SKM-1 treated with dmso at 0.1 percent for 144 hours (cell line): ENCODE data around the gene SALL4.
A peak's percentile ranks its signal among the peaks of the same experiment; 100 is the strongest.
"Not testable (repeated sequence)": the region's sequence is repeated elsewhere in the genome, so short reads cannot be mapped to it uniquely, and the experiment has no call there.

Experiments used
- DNase-seq: peaks from one replicate; lab custom pipeline; 2025; ENCODE audit not compliant: unreplicated experiment; lab: John Stamatoyannopoulos, UW

SALL4 gene

DNA sequence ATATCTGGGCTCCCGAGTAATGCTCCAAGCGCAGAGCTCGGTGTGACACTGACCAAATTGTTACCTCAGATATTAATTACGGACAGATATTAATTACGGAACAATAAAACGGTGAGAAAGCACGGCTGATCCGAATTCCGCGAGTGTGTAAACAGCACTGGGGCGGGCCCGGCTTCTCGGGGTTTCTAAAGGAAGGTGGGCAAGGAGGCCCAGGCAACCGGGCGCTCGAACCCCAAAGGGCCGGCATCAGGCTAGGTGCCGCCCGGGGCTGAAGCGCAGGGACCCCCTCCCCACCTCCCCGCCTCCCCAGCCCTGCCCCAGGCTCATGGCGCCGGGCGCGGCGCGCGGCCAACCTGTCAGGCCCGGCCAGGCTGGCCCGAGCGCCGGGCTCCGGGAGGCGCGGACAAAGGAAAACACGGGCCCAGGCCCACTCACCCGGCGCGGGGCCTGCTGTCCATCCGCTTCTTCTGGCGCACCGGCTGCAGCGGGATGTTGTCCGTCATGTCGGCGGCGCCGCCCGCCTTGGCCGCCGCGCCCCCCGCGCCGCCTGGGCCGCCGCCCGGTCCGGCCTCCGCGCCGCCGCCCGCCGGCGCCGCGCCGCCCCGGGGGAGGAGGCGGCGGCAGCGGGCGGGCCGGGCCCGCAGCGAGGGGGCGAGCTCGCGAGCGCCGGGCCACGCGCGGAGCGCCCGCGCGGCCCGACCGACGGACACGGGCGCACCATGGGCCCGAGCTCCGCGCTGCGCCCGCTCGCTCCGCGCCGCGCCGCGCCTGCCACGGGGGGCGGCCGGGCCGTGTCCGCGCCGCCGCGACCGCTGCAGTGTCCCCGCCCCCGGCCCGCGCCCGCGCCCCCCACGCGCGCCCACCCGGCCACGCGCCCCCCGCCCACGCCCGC is 34.2 kb downstream of the SALL4 start, which contains the start of gene ATP9A:
ATP9A (minus strand) TSS at position 524 of the 892 bp plus-strand sequence; CDS start at position 503, 21 bp downstream.
- no peak for DNase-seq

DNA sequence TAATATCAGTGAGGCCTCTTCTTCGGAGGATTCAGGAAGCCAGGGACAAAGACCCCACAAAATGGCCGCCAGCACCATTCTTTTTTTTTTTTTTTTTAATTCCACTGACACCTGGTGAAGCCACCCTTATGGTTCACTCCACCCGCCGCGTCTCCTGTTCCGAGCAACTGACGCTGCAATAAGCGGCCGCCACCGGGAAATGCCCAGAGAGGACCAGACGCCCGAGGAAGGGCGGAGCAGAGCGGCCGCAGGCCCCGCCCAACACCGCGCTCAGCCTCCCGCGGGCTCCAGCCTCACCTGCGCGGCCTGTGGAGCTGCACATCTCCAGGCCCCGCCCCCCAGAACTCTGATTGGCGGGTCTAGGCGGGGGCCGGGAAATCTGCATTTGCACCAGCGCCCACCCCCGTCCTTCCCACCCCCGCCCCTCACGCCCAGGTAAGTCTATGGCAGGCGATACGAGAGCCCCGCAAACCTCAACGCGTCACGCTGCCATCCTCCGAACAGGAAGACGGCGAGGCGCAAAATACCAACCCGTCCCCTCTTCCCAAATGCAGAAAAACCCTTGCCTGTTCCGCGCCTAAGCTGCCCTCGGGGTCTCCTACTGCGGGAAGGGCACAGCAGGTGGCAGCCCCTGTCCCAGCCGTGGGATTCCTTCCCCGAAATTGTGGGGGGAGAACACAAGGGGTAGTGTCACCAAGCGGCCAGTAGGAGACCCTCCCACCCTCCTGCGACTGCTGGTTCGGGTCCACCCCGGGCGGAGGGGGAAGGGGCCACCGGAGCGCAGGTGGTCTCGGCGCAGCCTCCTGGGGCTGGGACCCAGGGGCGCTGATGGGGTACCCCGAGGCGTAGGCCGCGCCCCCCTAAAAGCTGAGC is 35.1 kb downstream of the SALL4 start:
- peak; percentile 50 for DNase-seq

DNA sequence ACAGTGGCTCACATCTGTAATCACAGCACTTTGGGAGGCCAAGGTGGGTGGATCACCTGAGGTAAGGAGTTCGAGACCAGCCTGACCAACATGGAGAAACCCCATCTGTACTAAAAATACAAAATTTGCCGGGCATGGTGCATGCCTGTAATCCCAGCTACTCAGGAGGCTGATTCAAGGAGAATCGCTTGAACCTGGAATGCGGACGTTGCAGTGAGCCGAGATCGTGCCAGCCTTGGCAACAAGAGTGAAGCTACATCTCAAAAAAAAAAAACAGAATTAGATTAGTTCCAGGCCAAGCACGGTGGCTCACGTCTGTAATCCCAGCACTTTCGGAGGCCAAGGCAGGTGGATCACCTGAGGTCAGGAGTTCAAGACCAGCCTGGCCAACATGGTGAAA is 36.9 kb downstream of the SALL4 start:
- DNase-seq, result not testable (repeated sequence)

DNA sequence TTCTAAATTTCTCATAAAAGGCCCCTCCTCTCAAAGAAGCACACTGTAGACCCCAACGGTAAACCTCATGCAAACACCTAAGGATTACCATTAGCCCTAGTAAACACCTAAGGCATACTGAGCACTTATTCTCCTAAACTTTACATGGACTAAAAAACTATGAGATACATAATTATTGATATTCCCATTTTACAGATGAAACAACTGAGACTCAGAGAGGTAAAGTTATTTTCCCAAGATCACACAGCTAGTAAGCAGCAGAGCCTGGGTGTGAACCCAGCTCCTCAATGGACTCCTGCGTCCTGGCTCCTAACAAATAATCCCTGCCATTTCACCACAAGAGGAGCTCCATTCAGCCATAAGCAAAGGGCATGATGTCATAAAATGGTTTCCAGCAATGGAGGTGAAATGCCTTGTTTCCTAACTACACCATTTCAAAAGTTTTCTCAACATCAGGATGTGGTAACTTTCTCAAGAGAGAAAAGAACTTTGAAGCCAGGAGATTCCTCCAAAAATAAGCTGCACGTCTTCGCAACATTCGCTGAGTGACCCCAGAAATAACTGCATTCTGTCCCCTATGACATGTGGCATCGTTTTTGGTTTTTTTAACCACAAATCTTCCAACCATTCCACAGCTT is 38.2 kb downstream of the SALL4 start:
- peak; percentile 92 for DNase-seq

DNA sequence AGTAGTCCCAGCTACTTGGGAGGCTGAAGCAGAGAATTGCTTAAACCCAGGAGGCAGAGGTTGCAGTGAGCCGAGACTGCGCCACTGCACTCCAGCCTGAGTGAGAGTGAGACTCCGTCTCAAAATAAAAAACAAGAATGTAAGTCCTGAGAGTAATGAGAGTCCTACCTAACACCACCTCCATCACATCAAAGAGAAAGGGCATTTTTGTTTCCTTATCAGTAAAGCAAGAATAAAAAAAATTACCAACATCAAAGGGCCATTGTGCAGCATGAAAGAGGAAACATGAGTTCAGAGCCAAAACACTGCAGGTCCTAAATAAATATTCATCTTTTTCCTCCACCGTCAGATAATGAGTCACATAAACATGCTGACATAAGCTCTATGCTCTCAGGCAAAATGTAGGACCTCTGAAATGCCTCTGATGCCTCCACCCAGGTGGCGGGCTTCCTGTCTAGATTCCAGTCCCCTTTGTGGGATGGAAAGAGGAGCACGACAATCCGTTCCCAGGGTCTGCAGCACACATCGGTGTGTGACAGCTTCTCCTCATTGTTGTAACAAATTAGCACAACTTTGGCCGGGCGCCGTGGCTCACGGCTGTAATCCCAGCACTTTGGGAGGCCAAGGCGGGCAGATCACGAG is 41.3 kb downstream of the SALL4 start:
- DNase-seq, result no peak

DNA sequence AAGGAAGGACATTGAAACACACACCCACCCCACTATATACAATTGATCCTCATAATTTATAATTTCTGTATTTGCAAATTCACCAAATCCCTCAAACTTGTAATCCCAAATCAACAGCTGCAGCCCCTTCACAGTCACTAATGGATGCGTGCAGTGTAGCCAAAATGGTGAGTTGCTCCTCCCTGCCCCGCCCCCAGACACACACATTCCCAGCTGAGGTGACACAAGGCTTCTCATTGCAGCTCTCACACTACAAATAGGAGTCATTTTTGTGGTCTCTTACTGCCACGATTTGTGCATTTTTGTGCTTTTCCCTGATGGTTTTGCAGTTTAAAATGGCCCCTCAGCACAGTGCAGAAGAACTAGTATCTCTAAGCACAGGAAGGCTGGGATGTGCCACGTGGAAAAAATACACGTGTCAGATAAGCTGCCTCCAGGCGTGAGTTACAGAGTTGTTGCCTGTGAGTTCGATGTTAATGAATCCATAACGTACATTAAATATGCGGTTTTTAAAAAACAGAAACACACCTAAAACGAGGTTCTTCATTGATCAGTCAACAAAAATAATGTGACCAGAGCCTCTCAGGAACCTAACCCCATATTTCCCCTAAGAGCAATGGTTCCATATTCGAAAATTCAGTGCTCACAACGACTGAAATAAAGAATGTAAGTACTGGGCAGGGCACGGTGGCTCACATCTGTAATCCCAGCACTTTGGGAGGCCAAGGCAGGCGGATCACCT is 42.4 kb downstream of the SALL4 start:
- DNase-seq, result no peak

DNA sequence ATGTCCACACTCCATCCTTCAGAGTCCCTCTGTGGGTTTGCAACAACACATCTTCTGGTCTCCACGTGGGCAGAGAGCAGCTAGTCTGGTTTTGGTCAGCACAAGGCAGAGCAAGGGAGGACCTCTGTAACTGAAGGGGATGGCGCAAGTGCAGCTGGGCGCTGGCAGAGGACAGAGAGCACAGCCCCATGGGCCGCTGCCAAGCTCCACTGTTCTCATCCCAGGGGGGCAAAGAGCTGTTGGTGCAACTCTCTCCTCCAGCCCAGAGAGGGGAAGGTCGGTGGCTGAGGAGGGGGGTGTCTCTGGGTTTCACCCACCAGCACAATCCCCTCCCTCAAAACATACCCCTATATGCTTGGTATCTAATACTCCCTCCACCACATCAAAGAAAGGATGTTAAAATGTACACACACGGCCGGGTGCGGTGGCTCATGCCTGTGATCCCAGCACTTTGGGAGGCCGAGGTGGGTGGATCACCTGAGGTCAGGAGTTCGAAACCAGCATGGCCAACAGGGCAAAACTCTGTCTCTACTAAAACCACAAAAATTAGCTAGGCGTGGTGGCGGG is 43.3 kb downstream of the SALL4 start:
- no peak for DNase-seq

DNA sequence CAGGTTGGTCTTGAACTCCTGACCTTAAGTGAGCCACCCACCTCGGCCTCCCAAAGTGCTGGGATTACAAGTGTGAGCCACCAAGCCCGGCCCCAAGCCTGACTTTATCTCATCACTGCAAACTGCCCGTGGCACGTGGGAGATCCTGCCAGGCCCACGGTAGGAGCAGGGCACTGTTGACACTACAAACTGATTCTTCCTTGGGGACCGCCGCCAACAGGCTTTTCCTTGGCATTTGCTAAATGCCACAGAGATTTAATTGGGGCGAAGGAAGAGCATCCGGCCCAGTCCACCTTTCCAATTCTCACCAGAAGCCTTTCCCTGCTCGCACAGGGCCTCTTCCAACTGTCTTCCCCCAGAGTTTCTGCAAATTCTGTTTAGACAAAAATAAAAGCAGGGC is 45.1 kb downstream of the SALL4 start:
- no peak for DNase-seq

DNA sequence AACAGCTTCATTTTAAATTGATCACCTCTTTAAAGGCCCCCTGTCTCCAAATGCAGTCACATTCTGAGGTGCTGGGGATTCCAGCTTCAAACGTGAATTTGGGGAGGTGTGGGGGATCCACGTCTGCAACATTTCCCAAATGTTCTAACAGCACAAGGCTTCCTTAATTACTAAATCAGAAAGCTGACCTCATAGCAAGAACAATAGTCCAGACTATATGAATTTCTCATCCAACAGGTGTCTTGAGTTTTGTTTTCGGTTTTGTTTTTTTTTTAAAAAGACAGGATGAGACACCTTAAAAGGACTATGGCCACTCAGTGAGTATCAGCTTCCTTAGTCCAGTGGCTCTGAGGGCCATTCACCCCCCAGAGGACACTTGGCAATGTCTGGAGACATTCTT is 45.7 kb downstream of the SALL4 start:
- no peak for DNase-seq

DNA sequence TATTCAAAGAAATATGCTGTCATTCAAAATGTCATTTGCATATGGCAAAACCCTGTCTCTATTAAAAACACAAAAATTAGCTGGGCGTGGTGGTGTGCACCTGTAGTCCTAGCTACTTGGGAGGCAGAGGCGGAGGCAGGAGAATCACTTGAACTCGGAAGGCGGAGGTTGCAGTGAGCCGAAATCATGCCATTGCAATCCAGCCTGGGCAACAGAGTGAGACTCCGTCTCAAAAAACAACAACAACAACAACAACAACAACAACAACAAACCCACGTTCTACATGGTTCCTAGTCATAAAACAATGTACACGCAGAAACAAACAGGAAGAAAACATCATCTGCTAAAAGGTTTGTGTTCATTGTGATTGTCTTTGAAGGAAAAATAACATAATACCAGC is 49.1 kb downstream of the SALL4 start:
- not testable (repeated sequence) for DNase-seq

DNA sequence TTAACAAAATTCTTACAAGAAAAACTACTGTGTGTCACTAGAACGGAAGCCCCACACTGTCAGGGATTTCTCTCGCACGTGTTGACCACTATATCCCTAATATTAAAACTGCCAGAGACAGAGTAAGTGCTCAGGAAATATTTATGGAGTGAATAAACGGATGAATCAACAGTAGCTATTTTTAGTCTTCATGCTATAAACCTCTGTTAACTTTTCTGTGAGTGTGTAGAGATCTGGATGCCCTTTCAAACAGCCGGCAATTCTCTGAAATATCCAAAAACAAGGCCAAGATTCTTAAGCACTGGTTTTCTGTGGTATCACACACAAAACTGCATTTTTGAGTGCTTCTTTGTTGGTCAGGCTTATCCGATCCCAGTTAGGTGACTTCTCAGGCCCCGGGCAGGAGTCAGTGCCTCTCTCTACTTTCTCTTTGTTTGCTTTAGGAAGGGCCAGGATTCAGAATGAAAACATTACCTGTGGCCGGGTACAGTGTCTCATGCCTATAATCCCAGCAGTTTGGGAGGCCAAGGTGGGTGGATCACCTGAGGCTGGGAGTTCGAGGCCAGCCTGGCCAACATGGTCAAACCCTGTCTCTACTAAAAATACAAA is 49.9 kb downstream of the SALL4 start:
- DNase-seq, result no peak

DNA sequence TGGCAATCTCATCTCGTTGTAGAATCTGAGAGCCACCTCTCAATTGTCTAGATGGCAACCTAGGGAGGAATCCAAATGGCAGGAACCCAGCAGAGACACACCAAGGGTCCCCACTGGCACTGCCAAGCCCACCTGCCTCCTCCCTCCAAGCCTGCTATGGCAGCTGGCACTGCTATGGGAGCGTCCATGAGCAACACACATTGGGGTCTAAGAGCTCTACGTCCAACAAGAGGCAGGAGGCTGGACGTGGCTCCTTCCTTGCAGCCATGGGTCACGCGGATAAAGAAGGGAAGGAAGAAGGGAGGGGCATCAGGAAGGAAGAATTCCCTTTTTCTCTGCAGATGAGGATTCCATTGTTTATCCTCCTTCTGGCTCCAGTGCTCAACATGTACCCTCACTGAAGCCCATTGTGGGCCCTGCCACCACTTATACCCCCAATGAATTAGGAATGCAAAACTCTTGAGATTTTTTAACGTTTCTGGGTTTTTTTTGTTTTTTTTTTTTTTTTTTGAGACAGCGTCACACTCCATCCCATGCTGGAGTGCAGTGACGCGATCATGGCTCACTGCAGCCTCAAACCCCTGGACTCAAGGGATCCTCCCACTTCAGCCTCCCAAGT is 51.4 kb downstream of the SALL4 start:
- no peak for DNase-seq

DNA sequence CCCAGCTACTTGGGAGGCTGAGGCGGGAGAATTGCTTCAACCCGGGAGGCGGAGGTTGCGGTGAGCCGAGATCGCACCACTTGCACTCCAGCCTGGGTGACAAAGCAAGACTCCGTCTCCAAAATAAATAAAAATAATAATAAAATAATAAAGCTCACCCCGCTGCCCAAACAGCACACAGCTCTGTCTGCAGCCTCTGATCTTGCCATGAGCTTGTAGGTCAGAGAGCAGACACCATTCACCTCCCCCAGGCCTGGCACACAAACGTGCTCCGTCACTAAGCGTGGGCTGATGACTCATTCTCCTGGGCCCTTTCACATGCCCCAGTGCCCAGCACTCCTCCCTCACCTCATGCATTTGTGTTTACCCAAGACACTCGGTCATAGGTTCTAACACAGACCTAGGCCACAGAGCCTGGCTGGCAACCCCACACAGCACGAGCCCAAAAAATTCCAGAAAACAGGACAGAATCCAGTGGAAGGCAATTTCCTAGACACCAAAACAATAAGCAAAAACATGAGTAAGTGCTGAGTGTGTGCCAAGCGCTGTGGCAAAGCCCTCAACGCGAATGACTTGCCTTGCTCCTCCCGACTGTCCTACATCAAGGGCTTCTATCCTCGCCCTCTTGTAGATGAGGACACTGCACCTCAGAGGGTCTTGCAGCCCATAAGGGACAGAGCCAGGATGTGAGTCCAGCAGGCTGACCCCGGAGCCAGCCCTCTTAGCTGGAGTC is 52.1 kb downstream of the SALL4 start:
- DNase-seq, result no peak

DNA sequence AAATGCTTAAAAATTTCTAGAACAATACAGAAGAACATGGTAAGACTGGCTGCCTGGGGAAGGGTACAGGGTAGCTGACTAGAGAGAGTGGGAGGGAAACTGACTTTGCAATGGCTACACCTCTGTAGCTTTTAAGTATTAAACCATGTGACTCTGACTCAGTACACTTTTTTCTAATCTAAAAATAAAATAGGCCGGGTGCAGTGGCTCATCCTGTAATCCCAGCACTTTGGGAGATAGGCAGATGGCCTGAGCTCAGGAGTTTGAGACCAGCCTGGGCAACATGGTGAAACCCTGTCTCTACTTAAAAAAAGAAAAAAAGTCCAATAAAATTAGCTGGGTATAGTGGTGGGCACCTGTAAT is 52.7 kb downstream of the SALL4 start:
- DNase-seq, result no peak

DNA sequence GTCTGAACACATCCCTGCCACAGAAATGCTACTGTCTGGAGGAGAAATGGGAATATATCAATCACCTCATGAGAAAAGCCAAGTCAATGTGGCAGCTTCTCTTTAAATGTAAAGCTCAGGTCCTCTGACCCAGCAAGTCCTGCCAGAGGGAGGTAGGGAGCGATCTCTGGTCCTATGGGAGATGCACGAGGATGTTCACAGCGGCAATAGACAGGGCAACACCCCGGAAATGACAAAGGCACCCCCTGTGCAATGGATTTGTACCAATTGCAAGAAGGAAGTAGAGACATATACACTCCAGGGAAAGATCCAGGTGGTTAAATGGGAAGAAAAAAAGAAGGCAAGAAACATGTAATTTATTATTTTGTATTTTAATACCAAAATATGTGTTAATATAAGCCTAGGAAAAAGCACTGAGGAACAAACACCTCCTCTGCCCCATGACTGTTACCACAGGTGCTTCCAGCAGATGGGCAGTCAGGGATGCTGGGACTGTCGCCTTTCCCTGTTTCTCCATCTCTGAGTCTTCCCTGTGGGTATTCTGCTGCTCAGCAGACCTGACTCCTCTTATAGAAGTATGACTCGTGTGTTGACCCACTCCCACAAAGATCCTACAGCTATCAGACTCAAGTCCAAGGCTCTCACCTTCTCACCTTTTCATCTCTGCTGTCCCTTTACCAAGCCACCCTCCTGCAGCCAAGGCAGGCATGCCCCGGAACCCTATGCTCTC is 55.0 kb downstream of the SALL4 start:
- DNase-seq, result no peak

DNA sequence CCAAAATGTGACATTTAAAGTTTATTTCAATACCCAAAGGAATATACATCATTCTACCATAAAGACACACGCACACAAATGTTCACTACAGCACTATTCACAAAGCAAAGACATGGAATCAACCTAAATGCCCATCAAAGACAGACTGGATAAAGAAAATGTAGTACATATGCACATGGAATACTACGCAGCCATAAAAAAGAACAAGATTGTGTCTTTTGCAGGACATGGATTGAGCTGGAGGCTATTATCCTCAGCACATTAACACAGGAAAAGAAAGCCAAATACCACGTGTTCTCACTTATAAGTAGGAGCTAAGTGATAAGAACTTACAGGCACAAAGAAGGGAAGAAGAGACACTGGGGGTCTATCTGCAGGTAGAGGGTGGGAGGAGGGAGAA is 56.5 kb downstream of the SALL4 start:
- DNase-seq, result no peak

DNA sequence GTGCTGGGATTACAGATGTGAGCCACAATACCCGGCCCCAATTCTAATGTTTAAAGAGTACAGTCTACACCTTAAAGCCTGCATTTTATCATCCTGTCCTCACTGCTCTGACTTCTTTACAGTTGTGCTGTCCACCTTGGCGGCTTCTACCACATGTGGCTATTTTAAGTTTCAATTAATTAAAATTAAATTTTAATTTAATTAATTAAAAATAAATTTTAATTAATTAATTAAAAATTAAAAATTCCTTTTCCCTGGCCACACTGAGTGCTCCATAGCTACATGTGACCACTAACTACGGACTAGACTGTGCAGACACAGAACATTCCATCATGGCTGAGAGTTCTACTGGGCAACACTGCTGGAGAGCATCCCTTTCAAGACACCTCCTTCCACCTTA is 61.5 kb downstream of the SALL4 start:
- DNase-seq, result no peak

DNA sequence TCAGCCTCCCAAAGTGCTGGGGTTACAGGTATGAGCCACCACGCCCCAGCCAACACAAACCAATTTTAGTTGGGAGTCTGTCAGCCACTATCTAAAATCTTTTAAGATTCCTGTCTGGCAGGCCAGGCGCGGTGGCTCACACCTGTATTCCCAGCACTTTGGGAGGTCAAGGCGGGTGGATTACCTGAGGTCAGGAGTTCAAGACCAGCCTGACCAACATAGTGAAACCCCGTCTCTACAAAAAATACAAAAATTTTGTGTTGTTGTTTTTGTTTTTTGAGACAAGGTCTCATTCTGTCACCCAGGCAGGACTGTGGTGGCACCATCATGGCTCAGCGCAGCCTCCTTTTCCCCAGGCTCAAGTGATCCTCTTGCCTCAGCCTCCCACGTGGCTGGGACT is 62.0 kb downstream of the SALL4 start:
- not testable (repeated sequence) for DNase-seq
